ENCODE measurements around the gene DMBX1. TPM values are rescaled to one million over a fixed set of nuclear protein-coding genes. Genes with fewer than 3 reads are reported as not detected.

Gene DMBX1
- total and polyA plus RNA-seq, 4 donors, result not detected

- no peaks in the 10 kb centered on the region for H3K36me3 ChIP-seq (ENCODE audit: control insufficient read depth in 4 of 4, insufficient read depth in 3 of 4, low read depth in 1 of 4, low read length in 3 of 4)
- DNase-seq (ENCODE audit: low spot score), result no peak
- no peak overlapping the region for H3K4me3 ChIP-seq (ENCODE audit: low read depth in 1 of 3, low read length in 3 of 3)
- TF ChIP-seq FOXA2 (IDR thresholded peaks at IDR 0.05) (no peak), RAD21 (IDR thresholded peaks at IDR 0.05) (no peak), EGR1 (IDR thresholded peaks at IDR 0.05; ENCODE audit: low read depth in 2 of 2) (no peak), HNF4G (IDR thresholded peaks at IDR 0.05) (no peak), REST (IDR thresholded peaks at IDR 0.05) (no peak), CTCF (IDR thresholded peaks at IDR 0.05; ENCODE audit: low read depth, low read length, missing input control) (no peak), HNF4A (conservative IDR thresholded peaks at IDR 0.05) (no peak), SP1 (IDR thresholded peaks at IDR 0.05) (no peak), FOXA1 (IDR thresholded peaks at IDR 0.05) (no peak), RXRA (IDR thresholded peaks at IDR 0.05) (no peak), GABPA (IDR thresholded peaks at IDR 0.05 in 1 of 2, conservative IDR thresholded peaks at IDR 0.05 in 1 of 2) (no peak), JUND (IDR thresholded peaks at IDR 0.05) (no peak), TAF1 (conservative IDR thresholded peaks at IDR 0.05) (no peak), MAX (IDR thresholded peaks at IDR 0.05) (no peak), NR2F2 (IDR thresholded peaks at IDR 0.05) (no peak)
- TF ChIP-seq, protein P1, sequence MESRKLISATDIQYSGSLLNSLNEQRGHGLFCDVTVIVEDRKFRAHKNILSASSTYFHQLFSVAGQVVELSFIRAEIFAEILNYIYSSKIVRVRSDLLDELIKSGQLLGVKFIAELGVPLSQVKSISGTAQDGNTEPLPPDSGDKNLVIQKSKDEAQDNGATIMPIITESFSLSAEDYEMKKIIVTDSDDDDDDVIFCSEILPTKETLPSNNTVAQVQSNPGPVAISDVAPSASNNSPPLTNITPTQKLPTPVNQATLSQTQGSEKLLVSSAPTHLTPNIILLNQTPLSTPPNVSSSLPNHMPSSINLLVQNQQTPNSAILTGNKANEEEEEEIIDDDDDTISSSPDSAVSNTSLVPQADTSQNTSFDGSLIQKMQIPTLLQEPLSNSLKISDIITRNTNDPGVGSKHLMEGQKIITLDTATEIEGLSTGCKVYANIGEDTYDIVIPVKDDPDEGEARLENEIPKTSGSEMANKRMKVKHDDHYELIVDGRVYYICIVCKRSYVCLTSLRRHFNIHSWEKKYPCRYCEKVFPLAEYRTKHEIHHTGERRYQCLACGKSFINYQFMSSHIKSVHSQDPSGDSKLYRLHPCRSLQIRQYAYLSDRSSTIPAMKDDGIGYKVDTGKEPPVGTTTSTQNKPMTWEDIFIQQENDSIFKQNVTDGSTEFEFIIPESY (IDR thresholded peaks at IDR 0.05), result no peak
- TF ChIP-seq, protein P2, sequence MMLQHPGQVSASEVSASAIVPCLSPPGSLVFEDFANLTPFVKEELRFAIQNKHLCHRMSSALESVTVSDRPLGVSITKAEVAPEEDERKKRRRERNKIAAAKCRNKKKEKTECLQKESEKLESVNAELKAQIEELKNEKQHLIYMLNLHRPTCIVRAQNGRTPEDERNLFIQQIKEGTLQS (IDR thresholded peaks at IDR 0.05), result no peak
- no peaks in the 10 kb centered on the region for H3K9me3 ChIP-seq (ENCODE audit: control insufficient read depth in 4 of 4, low read length in 3 of 4)
- H3K27me3 ChIP-seq (ENCODE audit: control insufficient read depth in 4 of 4, insufficient read depth in 4 of 4, low read length in 3 of 4), result peaks cover 12 to 27% (median 19%) of the 10 kb centered on the region in 4 donors
- 29% methylated on average over 7 of the region's 7 CpGs for WGBS
- no peak overlapping the region for H3K9ac ChIP-seq (ENCODE audit: low read depth in 1 of 2, low read length in 2 of 2)
- H3K4me1 ChIP-seq (ENCODE audit: control insufficient read depth in 4 of 4, insufficient read depth in 4 of 4, low read length in 3 of 4), result peaks cover 4 to 22% (median 9%) of the 10 kb centered on the region in 4 donors
- H3K27ac ChIP-seq (ENCODE audit: low read depth in 1 of 2, low read length in 2 of 2), result no peak overlapping the region
Measured at GRCh38 chr1:46487818-46488218, 1.8 kb upstream of the DMBX1 start.
